Kidney tubule cell (primary cell): Measurements from ENCODE around the gene RSAD2.

Source experiments
- DNase-seq: peaks from one replicate; pipeline ENCODE4 v3.0.0-alpha.2; 2018; ENCODE audit warnings: low spot score

Gene RSAD2

DNA sequence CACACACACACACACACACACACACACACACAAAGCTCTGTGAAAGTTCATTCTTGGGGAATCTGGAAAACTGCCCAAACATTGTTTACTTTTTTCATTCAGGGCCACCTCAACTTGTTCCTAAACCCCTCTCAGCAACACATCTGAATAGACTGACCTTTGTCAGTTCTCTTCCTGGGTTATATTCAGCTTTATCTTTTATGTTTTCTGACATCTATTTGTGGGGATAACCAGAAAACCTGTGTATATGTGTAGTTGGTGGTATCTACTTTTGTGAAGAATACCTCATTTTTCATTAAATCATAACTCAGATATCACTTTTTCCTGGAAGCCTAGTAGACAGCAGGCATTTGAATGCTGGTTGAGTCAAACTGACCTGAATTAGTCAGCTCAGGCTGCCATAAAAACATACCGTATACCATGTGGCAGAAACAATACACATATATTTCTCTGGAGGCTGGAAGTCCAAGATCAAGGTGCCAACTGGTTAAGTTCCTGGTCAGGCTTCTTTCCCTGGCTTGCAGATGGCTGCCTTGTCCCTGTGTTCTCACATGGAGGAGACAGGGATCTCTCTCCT lies 28.7 kb downstream of the RSAD2 start:
- DNase-seq, result no peak

- no peak for DNase-seq
These were observed 30.7 kb downstream of the RSAD2 start for GRCh38 chr2:6908291-6908690.

DNA sequence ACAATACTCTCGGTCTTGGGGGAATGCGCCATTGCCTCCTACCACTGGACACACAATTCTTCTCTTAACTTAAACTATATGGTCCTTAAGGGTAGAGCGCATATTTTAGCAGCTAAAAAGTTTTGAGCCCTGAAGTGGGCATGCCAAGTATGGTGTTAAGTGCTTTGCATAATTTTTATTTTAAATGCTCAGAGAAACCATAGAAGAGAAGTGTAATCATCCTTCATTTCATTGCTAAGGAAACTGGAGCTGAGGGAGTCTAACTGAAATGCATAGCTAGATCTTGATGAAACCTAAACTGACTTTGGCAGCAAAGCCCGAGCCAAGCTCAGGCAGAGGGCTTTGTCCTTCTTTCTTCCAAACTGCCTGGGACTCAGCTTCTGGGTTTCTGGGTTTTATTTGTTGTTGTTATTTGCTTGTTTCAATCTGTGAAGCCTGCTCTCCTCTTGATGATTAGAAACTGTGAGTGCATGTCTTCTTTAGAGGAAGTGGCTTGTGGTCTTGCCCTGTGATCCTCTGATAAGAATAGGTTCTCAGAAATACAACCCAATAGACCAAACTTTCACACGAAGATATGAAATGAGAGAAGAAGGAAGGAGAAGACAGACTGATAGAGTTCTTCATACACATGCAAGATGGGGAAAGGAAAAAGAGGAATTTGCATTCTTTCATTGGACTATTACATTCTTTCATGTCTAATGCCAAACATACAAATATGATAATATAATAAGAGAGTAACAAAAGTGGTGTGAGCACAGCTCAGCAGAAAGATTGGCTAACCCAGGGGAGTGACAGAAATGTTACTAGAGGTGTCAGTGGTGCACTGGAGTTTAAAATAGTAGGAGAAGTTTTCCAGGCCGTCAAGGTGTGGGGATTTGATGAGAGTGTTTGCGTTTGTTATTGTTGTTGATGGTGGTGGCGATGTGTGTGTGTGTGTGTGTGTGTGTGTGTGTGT lies 32.1 kb downstream of the RSAD2 start:
- no peak for DNase-seq

DNA sequence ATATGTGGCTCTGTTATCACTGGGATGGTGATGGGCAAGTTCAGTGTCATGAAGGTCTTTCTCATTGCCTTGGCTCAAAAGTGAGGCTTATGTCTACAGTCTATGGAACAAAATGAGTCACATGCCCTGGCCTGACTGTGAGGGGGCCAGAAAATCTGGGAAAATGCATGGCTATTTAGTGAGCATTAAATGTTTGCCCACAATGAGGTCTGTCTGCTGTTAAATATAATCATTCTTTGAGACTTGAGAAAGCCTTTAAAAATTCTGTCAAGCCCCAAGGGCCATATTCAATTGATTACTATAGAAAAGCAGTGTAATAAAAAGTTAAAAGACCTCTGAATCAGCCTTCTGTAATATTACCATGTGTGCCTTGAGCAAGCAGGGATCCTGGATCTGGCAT lies 34.1 kb downstream of the RSAD2 start:
- DNase-seq, result no peak

GRCh38 chr2:6913415-6914157 lies 36.0 kb downstream of the RSAD2 start:
- DNase-seq, result no peak

DNA sequence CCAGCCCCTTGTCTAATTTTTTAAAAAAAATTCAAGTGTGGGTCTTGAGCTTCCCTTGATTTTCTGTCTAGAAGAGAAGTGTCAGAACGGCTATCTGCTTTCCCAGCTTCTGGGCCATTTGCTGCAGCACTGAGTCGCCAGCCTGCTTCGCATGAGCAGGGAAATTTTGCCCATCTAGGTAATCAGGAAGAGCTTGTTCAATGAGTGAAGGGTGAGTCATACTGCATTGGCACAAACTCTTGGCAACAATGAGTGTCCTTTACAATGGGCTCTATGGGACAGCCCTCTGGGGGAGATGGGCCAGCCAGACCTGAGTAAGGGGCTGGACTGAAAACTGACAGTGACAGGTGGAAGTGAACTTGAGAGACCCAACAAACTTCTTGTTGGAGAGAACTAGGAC lies 37.3 kb downstream of the RSAD2 start:
- peak; percentile 90 for DNase-seq

DNA sequence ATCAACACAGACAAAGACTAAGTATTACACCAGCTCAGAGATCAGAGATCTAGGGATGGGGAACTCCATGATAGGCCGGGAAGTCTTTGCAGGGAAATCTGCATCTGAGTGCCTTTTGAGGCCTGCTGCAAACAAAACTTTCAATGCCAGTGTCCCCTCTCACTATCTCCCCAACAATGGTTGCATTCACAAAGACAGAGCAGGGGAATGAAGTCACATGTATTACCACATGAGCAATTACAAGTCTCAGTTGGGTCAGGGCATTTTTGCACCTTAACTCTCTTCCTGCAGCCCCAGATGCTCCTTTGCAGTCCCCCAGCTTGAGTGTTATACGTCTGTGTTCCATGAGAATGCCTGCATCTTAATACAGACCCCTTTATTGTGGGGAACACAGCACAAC lies 37.8 kb downstream of the RSAD2 start:
- DNase-seq, result no peak

DNA sequence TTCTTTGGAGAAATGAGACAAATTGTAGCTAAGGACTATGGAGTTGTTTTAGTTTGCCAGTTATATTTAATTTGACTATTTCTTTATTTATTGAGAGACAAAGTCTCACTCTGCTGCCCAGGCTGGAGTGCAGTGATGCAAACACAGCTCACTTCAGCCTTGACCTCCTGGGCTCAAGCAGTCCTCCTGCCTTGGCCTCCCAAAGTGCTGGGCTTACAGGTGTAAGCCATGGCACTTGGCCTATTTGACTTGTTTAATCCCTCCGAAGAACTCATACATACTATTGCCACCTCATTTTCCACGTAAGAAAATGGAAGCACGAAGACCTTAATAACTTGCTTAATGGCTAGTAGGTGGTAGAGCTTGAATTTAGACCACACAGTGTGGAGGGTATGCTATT lies 38.6 kb downstream of the RSAD2 start:
- DNase-seq, result no peak

- DNase-seq, result no peak
These were observed 39.1 kb downstream of the RSAD2 start for GRCh38 chr2:6916736-6917070.

GRCh38 chr2:6917071-6917760 lies 39.6 kb downstream of the RSAD2 start, which contains the start of gene RNF144A:
Gene RNF144A, plus strand, starts transcription at chr2:6917412. Its CDS starts 79,515 bp downstream, at chr2:6996927.
- DNase-seq, result peak; percentile 72

DNA sequence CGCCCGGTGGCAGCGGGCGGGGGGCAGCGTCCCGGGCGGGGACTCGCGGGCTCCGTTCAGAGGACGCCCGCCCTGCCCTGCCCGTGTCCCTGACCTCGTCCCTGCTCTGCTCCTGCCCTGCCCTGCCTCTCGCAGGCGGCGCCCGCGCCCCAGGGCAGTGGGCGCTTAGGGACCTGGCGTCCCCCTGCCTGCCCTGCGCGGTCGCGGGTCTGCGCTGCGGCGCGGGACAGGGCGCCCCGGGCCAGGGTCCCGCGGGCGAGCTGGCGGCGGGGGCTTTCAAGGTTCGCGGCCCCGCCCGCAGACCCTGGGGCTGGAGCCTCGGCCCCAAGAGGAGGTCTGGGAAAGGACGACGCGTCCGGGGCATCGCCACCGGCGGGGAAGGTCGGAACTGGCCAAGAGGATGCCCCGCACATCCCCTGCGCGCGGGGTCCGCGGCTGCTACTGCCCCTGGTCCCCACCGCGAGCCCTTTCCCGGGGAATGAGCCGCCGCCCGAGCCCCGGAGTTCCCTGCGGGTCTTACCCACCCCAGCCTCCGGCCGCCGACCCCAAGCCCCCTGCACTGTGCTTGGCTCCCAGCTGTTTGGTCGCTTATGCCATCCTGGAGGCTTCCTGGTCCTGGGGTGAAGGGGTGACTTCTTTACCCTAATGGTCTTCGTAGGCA lies 40.3 kb downstream of the RSAD2 start:
- peak; percentile 18 for DNase-seq

GRCh38 chr2:6919901-6920742 lies 42.5 kb downstream of the RSAD2 start:
- DNase-seq, result peak; percentile 28

DNA sequence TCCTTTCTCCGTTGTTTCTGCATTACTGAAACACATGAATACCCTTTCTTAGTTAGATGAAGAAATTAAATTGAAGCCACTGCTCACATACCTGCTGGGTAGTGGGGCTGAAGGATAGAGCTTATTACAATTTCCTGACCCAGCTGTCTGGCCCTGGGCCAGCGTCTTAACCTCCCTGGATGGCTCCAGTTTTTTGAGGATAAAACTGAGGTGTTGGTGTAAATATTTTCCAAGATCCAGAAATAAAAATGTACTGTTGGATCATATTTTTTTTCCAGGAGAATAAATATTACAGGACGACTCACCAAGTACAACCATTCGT lies 43.1 kb downstream of the RSAD2 start:
- peak; percentile 20 for DNase-seq

DNA sequence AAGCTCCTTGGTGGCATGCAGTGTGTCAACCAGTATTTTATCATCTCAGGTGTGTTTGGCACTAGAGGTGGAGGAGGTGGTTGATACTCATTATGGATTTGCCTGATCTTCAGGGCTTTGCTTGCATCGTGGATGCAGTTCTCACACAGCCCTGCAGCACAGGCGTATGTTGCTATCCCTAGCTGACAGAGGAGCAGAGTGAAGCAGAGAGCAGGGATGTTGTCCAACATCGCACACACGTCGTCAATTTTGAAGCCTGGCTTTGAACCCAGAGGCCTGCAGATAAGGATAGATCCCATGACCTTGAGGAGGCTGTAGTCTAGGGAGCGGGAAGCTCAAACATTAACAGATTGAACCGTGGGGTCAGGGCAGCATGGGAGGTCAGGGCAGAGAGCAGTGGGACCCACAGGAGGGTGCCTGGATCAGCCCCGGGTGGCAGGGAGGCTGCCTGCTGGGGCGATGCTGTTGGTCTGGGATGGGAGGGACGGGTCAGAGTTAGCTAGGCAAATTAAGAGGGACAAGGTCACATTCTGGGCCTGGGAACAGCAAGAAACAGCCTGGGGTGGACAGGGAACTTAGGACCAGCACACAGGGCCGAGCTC lies 43.8 kb downstream of the RSAD2 start:
- DNase-seq, result no peak

GRCh38 chr2:6922201-6922656 lies 44.7 kb downstream of the RSAD2 start:
- peak; percentile 20 for DNase-seq

- DNase-seq, result no peak
These were observed 45.7 kb downstream of the RSAD2 start for GRCh38 chr2:6923319-6923718.

DNA sequence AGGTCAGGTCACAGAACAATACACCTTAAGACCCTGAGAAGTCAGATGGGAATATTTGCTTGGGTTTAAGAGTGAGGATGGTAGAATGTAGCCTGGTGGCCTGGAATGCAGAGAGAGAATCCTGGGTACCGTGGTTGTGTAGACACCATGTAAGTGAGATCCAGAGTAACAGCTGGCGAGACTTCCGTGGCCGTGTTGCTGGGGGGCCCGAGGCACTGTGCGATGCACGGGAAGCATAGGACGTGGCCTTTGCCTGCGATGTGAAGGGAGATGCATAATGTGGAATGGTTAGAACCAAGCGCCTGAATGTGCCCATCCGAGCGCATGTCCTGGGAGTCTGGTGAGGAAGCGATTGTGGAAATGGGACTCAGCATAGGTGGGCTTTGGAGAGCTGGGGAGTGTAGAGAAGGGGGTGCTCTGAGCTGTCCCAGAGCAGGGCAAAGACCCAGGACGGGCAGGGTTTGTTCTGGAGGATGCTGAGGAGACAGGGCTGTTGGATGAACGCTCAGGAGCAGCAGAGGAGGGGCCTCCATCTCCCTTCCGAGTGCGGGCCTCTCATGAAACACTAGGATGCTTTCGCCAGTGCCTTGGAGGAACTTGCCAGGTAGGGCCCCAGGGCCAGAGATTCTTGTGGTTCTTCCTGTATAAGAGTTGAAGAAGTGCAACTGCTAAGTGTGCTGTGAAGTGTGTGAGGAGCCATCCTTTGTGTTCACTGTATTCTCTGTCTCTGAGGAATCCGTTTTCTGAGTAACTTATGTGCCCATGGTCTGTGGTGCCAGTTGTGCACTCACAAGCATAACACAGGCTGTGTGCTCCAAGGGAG lies 46.7 kb downstream of the RSAD2 start:
- no peak for DNase-seq

- no peak for DNase-seq
These were observed 47.4 kb downstream of the RSAD2 start for GRCh38 chr2:6924924-6925409.

DNA sequence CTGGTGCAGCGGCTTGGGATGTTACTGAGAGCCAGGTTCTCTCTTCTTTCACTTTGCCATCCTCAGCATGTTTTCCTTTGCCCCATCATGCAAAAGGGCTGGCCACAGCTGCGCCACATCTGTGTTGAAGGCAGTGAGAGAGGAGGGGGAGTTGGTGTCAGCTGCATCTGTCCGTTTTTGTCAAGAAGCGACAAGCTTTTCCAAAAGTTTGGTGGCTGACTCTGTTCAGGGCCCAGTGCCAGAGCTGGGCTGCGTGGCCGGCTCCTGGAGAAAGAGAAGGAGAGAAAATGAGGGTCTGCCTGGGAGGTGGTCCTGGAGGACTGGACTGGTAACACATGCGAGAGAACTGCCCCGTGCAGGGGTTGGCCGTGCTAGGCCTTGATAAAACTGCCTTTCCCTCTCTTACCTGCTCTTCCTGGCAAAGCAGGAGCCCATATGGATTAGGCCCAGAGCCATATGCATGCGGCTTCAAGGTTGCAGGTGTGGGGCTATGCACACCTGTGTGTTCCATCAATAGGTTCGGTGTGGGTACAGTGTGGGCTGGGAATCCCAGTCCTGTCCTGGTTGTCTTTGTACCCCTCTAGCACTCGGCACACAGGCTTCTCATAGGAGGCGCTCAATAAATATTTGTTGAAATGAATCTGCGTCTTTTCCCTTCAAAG lies 48.6 kb downstream of the RSAD2 start:
- DNase-seq, result no peak
